Measurements from ENCODE around the gene UBALD1.

Gene UBALD1

DNA sequence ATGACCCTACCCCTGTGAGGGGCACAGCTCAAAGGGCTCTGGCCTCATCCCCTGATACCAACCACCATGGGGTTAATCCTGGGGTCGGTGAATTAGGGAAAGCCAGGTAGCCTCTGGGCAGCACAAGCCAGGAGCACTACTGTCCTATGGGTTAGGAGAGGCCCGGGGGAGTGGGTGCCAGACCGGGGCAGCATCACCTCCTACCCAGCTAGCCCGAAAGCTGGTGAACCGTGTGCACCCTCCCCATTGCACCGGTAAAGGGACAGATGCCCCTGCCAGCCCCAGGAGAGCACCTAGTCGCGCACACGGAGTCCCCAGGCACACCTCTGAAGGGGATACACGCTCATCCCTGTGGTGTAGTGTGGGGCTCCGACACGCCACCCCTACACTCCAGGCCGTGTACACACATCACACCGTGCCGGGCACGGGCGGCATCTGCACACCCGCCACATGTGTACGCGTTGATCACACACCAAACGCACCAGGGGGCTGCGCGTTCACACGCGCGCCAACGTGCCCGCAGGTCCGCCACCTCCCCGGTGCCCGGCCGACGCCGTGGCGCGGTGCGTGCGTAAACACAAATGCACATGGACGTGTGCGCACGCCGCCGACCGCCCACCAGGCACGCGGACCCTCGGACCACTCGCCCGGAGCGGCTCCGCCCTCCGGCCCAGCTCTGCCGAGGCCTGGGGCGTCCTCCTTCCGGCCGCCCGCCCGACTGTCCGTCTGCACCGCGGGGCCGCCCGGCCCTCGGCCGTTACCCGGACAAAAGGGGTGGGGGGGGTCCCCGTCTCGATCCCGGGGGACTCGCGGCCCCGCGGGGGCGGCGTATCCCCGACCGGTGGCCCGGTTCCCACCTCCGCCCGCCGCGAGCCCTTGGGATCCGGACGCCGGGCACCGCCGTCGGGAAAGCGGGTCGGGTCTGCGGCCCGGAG lies 785 bp downstream of the UBALD1 start:
- DNase-seq, result peak; percentile 17 to 45

DNA sequence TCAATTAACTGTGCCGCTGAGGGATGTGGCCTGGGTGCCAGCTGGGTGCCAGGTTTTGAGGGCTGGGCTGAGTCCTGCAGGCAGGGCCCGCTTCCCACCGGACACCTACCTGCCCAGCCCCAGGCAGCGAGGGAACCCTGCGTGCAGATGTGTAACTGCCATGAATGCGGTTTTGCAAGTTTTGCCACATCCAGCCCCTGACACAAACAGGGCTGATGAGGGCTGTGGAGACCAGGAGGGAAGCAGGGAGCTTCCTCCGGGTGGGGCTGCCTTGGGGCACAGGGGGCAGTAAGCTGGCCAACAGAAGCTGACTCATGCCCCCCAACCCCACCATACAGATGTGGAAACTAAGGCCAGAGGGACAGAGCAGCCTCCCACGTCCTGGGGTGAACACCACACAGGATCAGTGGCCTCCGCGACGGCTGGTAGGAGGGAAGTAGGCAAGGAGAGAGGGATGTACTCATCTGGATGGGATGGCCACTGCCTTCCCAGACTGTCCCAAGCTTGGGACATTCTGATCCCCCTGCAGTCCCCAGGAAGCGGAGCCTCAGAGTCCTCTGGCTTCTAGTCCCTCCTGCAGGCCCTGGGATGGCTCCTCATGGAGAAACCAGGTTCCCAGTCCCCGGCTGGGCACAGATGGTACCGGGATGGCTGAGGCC lies 1.6 kb downstream of the UBALD1 start:
- DNase-seq, result no peak

DNA sequence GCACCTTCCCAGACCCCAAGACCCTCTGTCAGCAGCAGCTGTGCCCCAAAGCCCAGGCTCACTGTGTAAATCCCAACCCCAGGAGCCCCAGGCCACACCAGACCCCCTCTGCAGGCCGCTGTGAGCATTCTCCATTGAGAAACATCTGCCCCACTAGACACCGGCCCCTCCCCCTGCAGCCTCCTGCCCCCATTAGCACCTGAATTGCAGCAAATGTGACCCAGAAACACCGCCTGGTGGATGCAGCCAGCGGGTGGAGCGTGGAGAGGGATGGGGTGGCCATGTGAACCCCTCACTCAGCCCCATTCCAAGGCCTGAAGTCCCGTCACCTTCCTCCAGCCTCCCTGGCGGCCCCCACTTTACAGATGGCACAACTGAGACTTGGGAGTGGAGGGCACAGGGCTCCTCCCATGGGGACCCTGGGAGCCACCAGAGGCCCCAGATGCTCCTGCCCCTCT lies 2.2 kb downstream of the UBALD1 start:
- no peak for DNase-seq

GRCh38 chr16:4611337-4612021 lies 3.2 kb downstream of the UBALD1 start:
- no peak for DNase-seq

DNA sequence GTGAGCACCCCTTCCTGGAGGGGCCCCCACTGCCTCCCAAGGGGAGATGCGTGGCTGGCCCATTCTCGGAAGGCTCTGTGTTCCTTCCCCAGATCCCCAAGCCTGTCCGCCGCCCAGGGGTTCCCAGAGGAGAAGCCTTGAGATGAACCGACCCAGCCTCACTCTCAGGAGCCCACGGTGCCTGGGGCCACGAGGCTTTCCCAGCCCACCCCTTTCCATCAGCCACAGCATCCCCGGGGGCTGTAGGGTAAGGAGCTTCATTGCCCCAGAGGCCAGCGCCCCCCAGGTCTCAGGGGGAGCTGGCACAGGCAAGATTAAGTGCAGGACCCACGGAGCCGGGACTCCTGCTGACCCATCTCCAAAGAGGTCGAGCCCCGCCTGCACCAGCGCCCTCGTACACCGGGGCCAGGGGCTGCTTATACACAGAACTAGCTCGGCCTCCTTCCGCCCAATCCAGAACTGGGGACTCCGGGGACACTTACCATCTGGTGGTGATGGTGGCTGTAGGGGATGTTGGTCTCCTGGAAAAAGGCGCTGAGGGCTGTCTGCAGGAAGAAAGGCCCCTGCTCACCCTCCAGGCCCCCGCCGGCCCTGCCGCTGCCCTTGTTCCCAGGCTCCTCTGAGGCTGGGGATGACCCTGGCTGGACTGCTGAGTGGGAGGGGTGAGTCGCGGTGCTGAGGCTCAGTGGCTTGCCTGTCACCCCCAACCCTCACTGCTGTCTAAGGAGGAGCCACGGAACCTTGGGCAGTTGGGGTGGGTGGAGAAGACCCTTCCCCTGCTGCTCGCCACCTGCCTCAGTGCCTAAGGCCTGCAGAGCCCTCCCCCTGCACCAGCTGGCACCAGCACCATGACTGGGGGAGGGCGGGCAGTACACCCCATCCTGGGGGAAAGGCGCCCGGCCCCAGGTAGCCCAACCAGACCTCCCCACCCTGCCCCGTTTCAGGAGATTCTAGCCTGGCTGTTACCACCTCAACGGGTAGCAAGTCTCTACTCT lies 4.4 kb downstream of the UBALD1 start:
- DNase-seq, result no peak

GRCh38 chr16:4609200-4610010 lies 5.3 kb downstream of the UBALD1 start:
- DNase-seq, result no peak

GRCh38 chr16:4608704-4608980 lies 6.0 kb downstream of the UBALD1 start:
- no peak for DNase-seq

DNA sequence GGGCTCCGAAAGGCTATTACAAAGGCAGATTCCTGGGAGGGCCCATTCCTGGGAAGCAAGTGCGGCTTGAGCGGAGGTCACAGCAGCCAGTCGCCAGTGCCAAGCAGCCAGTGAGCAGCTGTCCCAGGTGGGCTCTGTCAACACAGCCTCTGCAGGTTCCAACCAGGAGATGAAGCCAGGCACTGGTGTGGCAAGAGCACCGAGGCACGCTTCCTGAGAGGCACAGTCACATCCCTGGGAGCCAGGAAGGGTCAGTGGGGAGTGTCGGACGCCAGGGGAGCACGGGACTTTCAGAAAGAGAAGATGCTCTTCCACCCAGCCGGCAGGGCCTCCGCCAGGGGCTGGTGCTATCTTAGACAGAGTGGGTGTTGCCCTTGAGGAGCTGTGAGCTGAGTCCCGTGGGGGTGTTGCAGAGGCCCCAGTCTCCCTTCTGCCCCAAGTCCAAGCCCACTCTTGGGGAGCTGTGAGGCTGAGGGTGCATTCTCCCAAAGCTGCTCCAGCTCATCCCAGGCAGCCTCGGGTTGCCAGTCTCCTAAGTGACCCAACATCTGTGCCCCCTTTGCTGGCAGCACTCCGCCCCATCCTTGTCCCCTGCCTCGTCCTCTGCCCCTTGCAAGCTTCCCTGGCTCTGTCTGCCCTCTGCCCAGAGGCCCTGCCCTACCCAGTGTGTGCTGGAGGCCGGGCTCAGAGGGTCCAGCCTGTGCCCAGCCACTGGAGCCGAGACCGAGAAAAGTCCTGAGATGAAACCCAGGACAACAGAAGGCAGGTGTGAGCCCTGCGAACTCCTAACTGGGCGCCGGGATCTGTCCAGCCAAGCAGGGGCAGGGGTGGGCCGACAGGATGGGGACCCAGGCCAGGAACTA lies 6.6 kb downstream of the UBALD1 start:
- no peak for DNase-seq

DNA sequence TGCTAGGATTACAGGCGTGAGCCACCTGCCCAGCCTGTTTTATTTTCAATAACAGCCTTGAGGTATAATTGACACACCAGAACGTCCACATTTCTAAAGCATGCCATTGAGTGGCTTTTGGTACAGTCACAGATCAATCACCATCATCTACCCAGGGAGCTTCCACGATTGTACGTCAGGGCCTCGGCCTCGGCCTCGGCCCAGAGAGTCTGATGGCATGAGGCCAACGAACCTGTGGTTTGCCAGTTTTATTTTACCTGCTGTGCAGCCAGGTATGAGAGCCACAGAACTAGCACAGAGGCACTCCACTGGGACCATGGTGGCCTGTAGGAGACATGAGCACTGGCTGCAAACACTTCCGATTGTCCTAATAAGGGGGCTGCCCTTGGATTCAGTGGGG lies 8.3 kb downstream of the UBALD1 start:
- no peak for DNase-seq

DNA sequence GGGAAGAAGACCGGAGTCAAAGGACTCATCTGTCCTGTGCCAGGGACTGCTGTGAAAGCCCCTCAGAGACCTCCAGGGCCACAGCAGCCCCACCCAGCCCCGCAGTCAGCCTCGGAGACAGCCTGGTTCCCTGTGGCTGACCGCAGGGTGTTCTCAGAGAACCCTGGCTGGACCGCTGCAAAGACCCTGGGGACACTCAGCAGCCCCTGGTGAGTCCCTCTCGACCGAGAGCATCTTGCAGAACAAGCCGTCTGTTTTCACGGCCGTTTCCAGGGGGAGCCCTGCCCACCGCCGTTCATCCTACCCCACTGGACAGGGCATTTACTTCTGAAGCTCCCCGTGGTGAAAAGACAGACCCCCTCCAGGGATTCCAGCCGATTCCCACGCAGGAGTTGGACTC lies 10.3 kb downstream of the UBALD1 start:
- no peak for DNase-seq

DNA sequence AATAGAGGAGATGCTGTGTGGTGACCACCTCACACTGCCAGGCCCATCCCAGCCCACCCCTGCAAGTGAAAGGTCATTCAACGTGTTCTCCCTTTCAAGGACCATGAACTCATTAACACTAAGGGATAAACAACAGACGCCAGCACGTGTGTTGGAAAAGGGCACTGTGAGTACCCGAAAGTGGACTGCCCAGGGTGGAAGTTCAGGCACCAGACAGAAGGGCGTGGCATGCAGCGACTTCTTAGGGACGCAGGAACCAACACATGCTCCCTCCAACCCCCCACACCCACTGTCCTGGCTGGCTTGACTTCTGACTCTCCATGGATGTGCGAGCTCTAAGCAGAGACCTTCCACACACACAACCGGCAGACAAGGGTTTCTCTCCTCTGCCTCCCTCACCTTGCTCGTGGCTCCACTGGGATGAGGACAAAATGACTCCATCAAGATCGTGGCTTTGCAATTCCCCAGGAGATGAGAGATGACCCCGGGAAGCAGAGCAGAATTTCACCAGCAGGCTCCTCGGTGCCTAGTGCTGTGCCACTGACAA lies 11.0 kb downstream of the UBALD1 start:
- DNase-seq, result no peak

- DNase-seq, result no peak
These were observed 12.4 kb downstream of the UBALD1 start for GRCh38 chr16:4602331-4602730.

- DNase-seq, result no peak
These were observed 12.9 kb downstream of the UBALD1 start for GRCh38 chr16:4601864-4602186.

DNA sequence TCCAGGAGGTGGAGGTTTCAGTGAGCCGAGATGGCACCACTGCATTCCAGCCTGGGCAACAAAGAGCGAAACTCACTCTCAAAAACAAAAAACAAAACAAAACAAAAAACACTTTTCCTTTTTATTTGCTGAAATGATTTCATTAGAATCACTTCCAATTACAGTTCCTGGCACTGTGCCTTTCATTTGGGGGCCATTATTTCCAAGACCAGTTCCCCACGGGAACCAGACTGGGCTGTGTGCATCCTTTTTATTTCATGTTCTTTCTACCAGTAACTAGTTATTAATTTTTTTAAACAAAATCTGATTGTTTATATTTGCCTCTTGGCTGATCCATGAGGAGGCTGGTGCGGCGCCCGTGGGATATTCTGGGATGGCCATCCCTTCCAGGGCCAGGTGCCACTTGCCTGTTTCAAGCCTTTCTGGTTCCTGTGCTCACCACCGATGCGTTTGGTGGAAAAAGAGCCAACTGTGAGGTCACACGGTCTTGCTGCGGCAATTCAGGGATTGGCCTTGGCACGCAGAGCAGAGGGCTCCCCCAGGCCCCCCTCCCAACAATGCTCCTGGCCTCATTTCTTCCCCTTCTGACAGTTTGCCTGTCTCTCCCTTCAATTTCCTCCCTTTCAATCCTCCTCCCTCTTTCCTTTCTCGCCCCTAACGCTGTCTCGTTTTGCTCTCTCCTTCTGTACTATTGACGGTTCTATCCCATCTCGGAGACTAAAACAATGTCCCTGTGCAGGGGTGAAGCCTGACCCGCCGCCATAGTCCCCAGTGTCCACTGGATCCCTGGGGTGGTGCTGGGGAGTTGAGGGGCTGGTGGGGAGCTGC lies 13.4 kb downstream of the UBALD1 start:
- no peak for DNase-seq

DNA sequence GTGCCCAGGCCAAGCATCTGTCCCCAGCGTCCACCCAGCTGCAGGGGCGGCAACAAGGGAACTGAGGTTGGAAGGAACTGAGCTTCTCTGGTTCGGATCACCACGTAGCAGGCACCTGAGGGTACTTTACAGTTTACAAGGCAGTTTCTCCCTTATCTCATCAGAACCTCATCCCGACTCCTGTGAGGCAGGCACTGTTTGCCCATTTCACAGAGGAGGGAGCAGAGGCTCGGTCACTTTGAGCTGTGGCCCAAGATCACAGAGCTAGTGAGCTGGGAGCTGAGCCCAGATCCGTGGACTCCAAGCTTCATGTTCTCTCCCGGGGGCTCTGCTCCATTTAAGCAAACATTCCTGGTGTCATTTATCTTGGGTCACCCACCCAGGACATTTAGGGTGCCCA lies 15.1 kb downstream of the UBALD1 start:
- DNase-seq, result no peak

DNA sequence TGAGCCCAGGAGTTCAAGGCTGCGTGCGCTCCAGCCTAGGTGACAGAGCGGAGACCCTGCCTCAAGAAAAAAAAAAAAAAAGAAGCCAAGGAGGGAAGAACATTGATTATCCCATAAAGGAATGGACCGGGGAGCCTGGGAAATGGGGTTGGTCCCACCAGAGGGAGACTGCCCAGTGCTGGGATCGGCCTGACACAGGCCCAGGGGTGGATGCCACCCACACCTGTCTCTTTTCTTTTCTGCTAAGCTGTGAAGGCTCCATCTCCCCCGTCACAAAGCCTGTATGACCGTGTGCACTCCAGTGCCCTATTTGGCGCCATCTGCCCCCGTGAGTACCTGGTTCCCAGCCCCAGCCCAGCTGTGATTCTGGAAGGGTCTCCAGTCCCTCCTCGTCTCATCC lies 15.7 kb downstream of the UBALD1 start:
- DNase-seq, result no peak

GRCh38 chr16:4597174-4597573 lies 17.5 kb downstream of the UBALD1 start:
- DNase-seq, result no peak

DNA sequence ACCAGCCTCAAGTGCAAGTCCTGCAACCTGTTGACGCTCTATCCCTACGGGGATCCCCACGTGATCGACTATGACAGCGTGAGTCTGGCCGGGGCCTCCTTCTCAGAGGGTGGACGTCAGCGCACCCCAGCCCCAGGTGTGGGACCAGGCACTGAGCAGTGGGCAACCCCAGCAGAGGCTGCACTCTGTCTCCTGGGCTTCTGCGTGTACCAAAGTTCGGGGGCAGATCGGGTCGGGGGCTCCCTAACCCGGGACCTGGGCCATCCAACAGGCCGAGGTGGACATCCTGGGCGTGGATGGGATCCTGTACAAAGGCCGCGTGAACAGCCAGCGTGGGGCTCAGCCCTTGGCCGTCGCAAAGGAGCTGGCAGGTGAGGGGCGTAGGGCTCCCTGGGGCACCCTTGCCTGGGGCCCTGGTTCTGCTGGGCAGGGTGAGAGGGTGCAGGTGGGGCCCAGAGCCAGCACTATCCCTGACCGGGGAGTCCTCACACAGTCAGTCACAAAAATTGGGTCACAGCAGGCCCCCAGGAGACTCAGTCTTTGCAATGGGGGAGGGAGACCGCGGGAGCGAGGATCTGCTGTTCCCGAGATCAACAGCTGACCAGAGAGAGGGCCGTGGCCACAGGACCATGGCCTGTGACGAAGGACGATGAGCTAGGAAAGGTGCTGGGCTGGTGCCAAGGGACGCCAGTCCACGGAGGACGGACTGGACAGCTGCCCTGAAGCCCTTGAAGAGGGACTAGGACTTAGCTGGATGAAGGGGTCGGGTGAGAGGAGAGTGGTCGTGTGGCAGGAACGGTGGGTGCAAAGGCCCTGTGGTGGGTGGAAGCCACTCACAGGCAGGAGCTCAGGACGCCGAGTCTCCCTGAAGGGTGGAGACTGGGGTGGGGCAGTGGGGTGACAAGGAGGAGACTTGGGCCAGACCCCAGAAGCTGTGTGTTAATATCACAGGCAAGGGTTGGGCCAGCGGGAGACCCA lies 20.0 kb downstream of the UBALD1 start:
- DNase-seq, result no peak

Measured in stimulated activated CD4-positive, alpha-beta T cell treated with anti-CD3 and anti-CD28 coated beads, Interleukin-2, amount 100 ng/mL, for 48 hours (primary cell).